ENCODE measurements around the gene CCDC57.

The CCDC57 gene

DNA sequence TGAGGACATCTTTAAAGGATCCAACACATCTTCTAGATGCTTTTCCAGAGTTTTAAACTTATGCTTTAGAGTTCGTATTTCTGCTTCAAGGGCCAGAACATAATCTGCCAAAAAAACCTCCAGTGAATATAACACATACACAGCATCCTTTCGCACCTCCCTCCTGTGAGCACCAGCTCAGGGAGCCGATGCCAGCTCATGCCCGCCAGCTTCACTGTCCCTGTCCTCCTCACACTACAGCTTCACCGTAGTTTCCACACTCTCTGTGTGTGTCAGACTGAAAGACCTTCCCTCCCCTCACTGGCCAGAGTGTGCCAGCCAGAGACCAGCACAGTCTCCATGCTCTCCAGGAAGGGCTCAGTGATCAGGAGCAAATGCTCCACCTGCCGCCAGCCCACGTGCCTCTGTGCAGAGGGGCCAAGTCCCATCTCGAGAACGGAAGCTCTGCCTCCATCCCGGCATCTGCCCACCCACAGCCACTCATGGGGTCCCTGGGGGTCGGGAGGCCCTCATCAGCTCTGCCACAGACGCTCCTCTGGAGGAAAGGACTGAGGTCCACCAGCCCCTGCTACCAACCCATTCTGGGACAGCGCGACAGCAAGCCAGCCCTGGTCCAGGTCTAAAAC is 40.8 kb downstream of the CCDC57 start:
- TF ChIP-seq CTCF (IDR thresholded peaks at IDR 0.05; ENCODE audit: low read depth, low read length), result no peak
- H3K4me3 ChIP-seq (ENCODE audit: low read depth, low read length), result no peak overlapping the region

GRCh38 chr17:82170412-82170961 is 42.2 kb downstream of the CCDC57 start:
- no peak for TF ChIP-seq CTCF (IDR thresholded peaks at IDR 0.05; ENCODE audit: low read depth, low read length)
- H3K4me3 ChIP-seq (ENCODE audit: low read depth, low read length), result no peak overlapping the region

GRCh38 chr17:82168568-82168967 is 44.1 kb downstream of the CCDC57 start:
- no peak for TF ChIP-seq CTCF (IDR thresholded peaks at IDR 0.05; ENCODE audit: low read depth, low read length)
- H3K4me3 ChIP-seq (ENCODE audit: low read depth, low read length), result no peak overlapping the region

GRCh38 chr17:82167028-82167427 is 45.6 kb downstream of the CCDC57 start:
- no peak for TF ChIP-seq CTCF (IDR thresholded peaks at IDR 0.05; ENCODE audit: low read depth, low read length)

GRCh38 chr17:82164853-82165252 is 47.8 kb downstream of the CCDC57 start:
- TF ChIP-seq CTCF (IDR thresholded peaks at IDR 0.05; ENCODE audit: low read depth, low read length), result no peak
- H3K4me3 ChIP-seq (ENCODE audit: low read depth, low read length), result no peak overlapping the region

More at GRCh38 chr17:82167028-82167427, 45.6 kb downstream of the CCDC57 start:
- no peak overlapping the region for H3K4me3 ChIP-seq (ENCODE audit: low read depth, low read length)

DNA sequence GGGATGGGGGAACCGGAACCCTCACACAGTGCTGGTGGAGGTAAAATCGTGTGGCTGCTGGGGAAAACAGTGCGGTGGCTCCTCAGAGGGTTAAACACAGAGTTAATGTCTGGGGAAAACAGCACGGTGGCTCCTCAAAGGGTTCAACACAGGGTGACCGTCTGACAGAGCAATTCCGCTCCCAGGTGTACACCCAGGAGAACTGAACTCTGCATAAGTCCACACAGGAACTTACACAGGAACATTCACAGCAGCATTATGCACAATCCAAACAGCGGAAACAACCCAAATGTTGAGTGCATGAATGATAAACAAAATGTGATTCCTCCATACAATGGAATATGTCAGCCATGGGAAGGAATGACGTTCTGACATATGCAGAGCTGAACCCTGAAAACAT is 51.4 kb downstream of the CCDC57 start:
- no peak for TF ChIP-seq CTCF (IDR thresholded peaks at IDR 0.05; ENCODE audit: low read depth, low read length)
- no peak overlapping the region for H3K4me3 ChIP-seq (ENCODE audit: low read depth, low read length)

DNA sequence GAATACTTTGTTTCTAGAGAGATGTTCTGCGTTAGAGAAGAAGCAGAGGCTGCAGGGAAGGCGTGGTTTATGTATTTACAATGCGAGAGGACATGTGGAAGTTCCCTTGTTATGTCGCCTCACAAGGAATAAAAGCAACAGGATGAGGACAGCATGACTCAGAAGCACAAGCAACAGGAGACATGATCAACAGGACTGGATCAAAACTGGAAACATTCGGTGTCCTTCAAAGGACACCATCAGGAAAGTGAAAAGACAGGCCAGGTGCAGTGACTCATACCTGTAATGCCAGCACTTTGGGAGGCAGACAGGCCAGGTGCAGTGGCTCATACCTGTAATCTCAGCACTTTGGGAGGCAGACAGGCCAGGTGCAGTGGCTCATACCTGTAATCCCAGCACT is 52.6 kb downstream of the CCDC57 start:
- TF ChIP-seq CTCF (IDR thresholded peaks at IDR 0.05; ENCODE audit: low read depth, low read length), result no peak
- no peak overlapping the region for H3K4me3 ChIP-seq (ENCODE audit: low read depth, low read length)

All from WI38 (cell line).